Measurements from ENCODE around the gene PHF2.

GRCh38 chr9:93543117-93543516, 33.3 kb upstream of the PHF2 start:
- TF ChIP-seq, protein P1, sequence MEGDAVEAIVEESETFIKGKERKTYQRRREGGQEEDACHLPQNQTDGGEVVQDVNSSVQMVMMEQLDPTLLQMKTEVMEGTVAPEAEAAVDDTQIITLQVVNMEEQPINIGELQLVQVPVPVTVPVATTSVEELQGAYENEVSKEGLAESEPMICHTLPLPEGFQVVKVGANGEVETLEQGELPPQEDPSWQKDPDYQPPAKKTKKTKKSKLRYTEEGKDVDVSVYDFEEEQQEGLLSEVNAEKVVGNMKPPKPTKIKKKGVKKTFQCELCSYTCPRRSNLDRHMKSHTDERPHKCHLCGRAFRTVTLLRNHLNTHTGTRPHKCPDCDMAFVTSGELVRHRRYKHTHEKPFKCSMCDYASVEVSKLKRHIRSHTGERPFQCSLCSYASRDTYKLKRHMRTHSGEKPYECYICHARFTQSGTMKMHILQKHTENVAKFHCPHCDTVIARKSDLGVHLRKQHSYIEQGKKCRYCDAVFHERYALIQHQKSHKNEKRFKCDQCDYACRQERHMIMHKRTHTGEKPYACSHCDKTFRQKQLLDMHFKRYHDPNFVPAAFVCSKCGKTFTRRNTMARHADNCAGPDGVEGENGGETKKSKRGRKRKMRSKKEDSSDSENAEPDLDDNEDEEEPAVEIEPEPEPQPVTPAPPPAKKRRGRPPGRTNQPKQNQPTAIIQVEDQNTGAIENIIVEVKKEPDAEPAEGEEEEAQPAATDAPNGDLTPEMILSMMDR (conservative IDR thresholded peaks at IDR 0.05; ENCODE audit: low read depth in 2 of 2): no peak
- TF ChIP-seq EZH2phosphoT487 (IDR thresholded peaks at IDR 0.05; ENCODE audit: unreplicated experiment): no peak
- no peak for TF ChIP-seq EZH2 (IDR thresholded peaks at IDR 0.05; ENCODE audit: low read depth, unreplicated experiment)
- no peak for TF ChIP-seq POLR2AphosphoS5 (IDR thresholded peaks at IDR 0.05; ENCODE audit: low read depth)
- no peak for TF ChIP-seq ETS1 (IDR thresholded peaks at IDR 0.05)
- TF ChIP-seq STAT1 (IDR thresholded peaks at IDR 0.05; ENCODE audit: unreplicated experiment): no peak
- TF ChIP-seq, protein P2, sequence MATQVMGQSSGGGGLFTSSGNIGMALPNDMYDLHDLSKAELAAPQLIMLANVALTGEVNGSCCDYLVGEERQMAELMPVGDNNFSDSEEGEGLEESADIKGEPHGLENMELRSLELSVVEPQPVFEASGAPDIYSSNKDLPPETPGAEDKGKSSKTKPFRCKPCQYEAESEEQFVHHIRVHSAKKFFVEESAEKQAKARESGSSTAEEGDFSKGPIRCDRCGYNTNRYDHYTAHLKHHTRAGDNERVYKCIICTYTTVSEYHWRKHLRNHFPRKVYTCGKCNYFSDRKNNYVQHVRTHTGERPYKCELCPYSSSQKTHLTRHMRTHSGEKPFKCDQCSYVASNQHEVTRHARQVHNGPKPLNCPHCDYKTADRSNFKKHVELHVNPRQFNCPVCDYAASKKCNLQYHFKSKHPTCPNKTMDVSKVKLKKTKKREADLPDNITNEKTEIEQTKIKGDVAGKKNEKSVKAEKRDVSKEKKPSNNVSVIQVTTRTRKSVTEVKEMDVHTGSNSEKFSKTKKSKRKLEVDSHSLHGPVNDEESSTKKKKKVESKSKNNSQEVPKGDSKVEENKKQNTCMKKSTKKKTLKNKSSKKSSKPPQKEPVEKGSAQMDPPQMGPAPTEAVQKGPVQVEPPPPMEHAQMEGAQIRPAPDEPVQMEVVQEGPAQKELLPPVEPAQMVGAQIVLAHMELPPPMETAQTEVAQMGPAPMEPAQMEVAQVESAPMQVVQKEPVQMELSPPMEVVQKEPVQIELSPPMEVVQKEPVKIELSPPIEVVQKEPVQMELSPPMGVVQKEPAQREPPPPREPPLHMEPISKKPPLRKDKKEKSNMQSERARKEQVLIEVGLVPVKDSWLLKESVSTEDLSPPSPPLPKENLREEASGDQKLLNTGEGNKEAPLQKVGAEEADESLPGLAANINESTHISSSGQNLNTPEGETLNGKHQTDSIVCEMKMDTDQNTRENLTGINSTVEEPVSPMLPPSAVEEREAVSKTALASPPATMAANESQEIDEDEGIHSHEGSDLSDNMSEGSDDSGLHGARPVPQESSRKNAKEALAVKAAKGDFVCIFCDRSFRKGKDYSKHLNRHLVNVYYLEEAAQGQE (IDR thresholded peaks at IDR 0.05; ENCODE audit: unreplicated experiment): no peak
- TF ChIP-seq JUNB (IDR thresholded peaks at IDR 0.05; ENCODE audit: unreplicated experiment): no peak
- no peak for TF ChIP-seq CREB1 (CRISPR knock-in tag; IDR thresholded peaks at IDR 0.05; ENCODE audit: low read depth)
